Parathyroid adenoma (tissue), 2 donors: ENCODE measurements around the gene PIGL.
A peak's percentile ranks its signal among the peaks of the same experiment; 100 is the strongest.

ENCODE experiments used
- H2AFZ ChIP-seq: fragments of 300-600 bp; sonication (generic); one replicate; pipeline ENCODE4 v1.7.0; 2017; ENCODE audit warnings: antibody characterized with exemption, mild to moderate bottlenecking
- H3K27ac ChIP-seq: fragments of 300-600 bp; sonication (generic); one replicate; pipeline ENCODE4 v1.7.0; 2017
- H3K27me3 ChIP-seq: fragments of 300-600 bp; sonication (generic); one replicate; pipeline ENCODE4 v1.7.0; 2017; ENCODE audit warnings: low read length; ENCODE audit not compliant: control insufficient read depth, insufficient read depth
- H3K36me3 ChIP-seq: fragments of 300-600 bp; sonication (generic); one replicate; pipeline ENCODE4 v1.7.0; 2017; ENCODE audit warnings: low read length; ENCODE audit not compliant: control insufficient read depth, insufficient read depth
- H3K4me1 ChIP-seq: fragments of 300-600 bp; sonication (generic); one replicate; pipeline ENCODE4 v1.7.0; 2017; ENCODE audit warnings: control low read depth
- H3K4me2 ChIP-seq: fragments of 300-600 bp; sonication (generic); one replicate; pipeline ENCODE4 v1.7.0; 2017; ENCODE audit warnings: low read length
- H3K4me3 ChIP-seq: fragments of 300-600 bp; sonication (generic); one replicate; pipeline ENCODE4 v1.7.0; 2017; ENCODE audit warnings: low read depth, low read length
- H3K79me2 ChIP-seq: fragments of 300-600 bp; sonication (generic); one replicate; pipeline ENCODE4 v1.7.0; 2017; ENCODE audit warnings: control low read depth
- H3K9ac ChIP-seq: fragments of 300-600 bp; sonication (generic); one replicate; pipeline ENCODE4 v1.7.0; 2017; ENCODE audit warnings: mild to moderate bottlenecking
- H3K9me3 ChIP-seq: fragments of 300-600 bp; sonication (generic); one replicate; pipeline ENCODE4 v1.7.0; 2017; ENCODE audit warnings: low read length; ENCODE audit not compliant: control insufficient read depth
- TF ChIP-seq, protein P1 (sequence below): fragments of 300-600 bp; sonication (generic); IDR thresholded peaks from one replicate; pipeline ENCODE4 v1.7.0; 2017; ENCODE audit warnings: antibody characterized with exemption, mild to moderate bottlenecking
- donor health status: primary hyperparathyroidism.

Gene PIGL

DNA sequence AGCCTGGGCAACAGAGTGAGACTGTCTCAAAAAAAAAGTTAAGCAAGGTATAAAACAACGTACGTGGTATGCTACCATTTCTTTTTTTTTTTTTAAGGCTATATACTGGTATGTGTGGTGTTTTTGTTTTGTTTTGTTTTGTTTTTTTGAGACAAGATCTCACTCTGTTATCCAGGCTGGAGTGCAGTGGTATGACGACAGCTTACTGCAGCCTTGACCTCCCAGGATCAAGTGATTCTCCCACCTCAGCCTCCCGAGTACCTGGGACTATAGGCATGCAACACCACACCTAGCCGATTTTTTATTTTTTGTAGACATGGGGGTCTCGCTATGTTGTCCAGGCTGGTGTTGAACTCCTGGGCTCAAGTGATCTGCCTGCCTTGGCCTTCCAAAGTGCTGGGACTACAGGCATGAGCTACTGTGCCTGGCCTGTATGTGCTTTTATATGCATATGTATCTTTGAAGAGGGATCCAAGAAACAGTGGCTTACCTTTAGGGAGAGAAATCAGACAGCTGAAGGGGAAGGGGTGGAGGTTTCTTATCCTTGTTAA is 129.8 kb downstream of the PIGL start:
- Histone ChIP-seq H3K36me3 (no peaks in the 10 kb centered on the region), H3K9me3 (no peaks in the 10 kb centered on the region), H3K79me2 (no peaks in the 10 kb centered on the region), H3K4me1 (no peaks in the 10 kb centered on the region), H3K4me2 (no peak overlapping the region), H3K4me3 (no peak overlapping the region), H2AFZ (no peak overlapping the region), H3K27me3 (no peaks in the 10 kb centered on the region), H3K9ac (no peak overlapping the region), H3K27ac (no peak overlapping the region)
- TF ChIP-seq, protein P1, sequence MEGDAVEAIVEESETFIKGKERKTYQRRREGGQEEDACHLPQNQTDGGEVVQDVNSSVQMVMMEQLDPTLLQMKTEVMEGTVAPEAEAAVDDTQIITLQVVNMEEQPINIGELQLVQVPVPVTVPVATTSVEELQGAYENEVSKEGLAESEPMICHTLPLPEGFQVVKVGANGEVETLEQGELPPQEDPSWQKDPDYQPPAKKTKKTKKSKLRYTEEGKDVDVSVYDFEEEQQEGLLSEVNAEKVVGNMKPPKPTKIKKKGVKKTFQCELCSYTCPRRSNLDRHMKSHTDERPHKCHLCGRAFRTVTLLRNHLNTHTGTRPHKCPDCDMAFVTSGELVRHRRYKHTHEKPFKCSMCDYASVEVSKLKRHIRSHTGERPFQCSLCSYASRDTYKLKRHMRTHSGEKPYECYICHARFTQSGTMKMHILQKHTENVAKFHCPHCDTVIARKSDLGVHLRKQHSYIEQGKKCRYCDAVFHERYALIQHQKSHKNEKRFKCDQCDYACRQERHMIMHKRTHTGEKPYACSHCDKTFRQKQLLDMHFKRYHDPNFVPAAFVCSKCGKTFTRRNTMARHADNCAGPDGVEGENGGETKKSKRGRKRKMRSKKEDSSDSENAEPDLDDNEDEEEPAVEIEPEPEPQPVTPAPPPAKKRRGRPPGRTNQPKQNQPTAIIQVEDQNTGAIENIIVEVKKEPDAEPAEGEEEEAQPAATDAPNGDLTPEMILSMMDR: no peak

DNA sequence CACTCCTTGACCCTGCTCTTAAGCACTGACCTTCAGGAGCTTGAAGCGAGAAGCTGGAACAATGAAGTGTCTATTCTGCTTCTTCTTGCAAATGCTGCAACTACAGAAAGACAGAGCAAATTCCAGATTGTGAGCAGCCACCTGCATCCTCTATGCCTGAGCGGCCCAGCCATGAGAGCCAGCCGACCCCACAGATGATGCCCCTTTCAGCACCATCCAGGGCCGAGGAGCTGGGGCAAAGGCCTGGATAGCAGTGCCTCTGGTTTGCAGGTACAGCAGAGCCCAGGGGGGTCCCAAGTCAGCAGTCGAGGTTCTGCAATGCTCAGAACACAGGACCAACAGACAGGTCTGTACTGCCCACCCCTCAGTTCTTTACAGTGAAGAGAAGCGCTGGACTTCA is 131.6 kb downstream of the PIGL start:
- no peak overlapping the region for H3K27ac ChIP-seq
- no peaks in the 10 kb centered on the region for H3K27me3 ChIP-seq
- no peak overlapping the region for H2AFZ ChIP-seq
- H3K36me3 ChIP-seq: no peaks in the 10 kb centered on the region
- no peak overlapping the region for H3K4me3 ChIP-seq
- H3K9me3 ChIP-seq: no peaks in the 10 kb centered on the region
- TF ChIP-seq, protein P1: no peak
- H3K79me2 ChIP-seq: no peaks in the 10 kb centered on the region
- no peak overlapping the region for H3K9ac ChIP-seq
- H3K4me2 ChIP-seq: no peak overlapping the region
- no peaks in the 10 kb centered on the region for H3K4me1 ChIP-seq

DNA sequence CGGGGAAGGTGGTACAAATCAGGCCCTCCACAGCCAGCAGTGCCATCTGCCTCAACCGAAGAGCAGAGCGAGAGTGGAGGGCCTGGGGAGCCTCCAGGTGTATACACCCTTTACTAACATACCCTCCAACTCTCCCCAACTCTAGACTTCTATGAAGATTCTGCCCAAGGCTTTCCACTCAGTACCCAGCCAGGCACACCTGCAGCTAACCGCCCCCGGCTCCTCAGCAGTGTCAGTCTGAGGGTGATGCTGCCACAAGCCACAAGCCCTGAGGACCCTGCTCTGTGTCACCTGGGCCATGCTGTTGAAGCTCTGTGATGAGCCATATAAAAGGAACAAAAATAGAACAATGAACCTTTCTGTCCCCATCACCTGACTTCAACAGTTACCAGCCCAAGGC is 132.4 kb downstream of the PIGL start:
- Histone ChIP-seq H3K9ac (no peak overlapping the region), H3K9me3 (no peaks in the 10 kb centered on the region), H3K27me3 (no peaks in the 10 kb centered on the region), H3K4me1 (no peaks in the 10 kb centered on the region), H3K4me2 (no peak overlapping the region), H3K79me2 (no peaks in the 10 kb centered on the region), H3K27ac (no peak overlapping the region), H3K36me3 (no peaks in the 10 kb centered on the region), H2AFZ (no peak overlapping the region), H3K4me3 (no peak overlapping the region)
- TF ChIP-seq, protein P1: no peak

DNA sequence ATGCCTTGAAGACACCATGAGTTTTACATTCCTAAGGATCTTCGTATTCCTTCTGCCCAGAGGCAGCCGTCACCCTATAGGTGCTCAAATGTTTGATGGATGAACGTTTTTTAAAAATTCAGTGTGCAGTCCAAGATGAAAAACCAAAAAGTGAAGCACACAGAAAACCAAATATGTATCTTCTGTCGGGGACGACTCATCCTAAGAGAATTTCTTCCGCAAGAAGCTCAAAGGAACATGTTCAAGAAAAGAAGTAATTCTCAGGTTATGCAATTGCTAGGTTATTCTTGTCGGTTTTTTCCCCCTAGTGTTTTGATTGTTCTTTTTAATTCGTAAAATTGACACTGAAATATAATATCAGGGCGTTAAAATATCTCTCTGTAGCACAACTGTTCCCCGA is 134.8 kb downstream of the PIGL start:
- Histone ChIP-seq H3K79me2 (no peaks in the 10 kb centered on the region), H3K4me2 (peak overlapping the region; percentile 81), H3K27me3 (no peaks in the 10 kb centered on the region), H2AFZ (peak overlapping the region; percentile 97), H3K9me3 (no peaks in the 10 kb centered on the region), H3K4me3 (peak overlapping the region; percentile 63), H3K9ac (no peak overlapping the region), H3K4me1 (no peaks in the 10 kb centered on the region), H3K27ac (no peak overlapping the region), H3K36me3 (no peaks in the 10 kb centered on the region)
- TF ChIP-seq, protein P1: no peak

DNA sequence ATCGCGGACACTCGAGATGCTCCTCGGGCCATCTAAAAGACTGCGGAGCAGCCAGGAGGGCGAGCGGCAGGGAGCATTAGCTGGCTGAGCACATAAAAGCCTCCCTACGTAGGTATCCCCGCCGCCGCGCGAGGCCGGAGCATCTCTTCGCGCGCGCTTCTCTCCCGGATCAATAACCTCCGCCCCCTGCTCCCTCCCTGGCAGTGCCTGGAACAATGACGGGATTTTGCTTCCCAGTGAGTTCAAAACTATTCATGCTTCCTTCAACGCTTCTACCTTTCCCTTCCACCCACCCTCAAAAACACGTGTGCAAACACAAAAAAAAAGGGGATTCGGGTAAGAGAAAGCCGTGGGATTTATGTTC is 135.3 kb downstream of the PIGL start:
- H3K4me3 ChIP-seq: peak overlapping the region; percentile 63
- H3K9me3 ChIP-seq: no peaks in the 10 kb centered on the region
- TF ChIP-seq, protein P1: no peak
- H3K4me2 ChIP-seq: peak overlapping the region; percentile 81
- no peaks in the 10 kb centered on the region for H3K4me1 ChIP-seq
- H3K27me3 ChIP-seq: no peaks in the 10 kb centered on the region
- no peaks in the 10 kb centered on the region for H3K79me2 ChIP-seq
- H3K27ac ChIP-seq: no peak overlapping the region
- no peaks in the 10 kb centered on the region for H3K36me3 ChIP-seq
- peak overlapping the region; percentile 71 for H3K9ac ChIP-seq
- H2AFZ ChIP-seq: peak overlapping the region; percentile 97
